8988T (cell line): ENCODE measurements around the gene PLPPR1.

Source experiments
- DNase-seq: peaks from one replicate; pipeline ENCODE4 v3.0.0; 2011

The PLPPR1 gene

GRCh38 chr9:101050650-101051049 lies 22.1 kb downstream of the PLPPR1 start:
- no peak for DNase-seq

- DNase-seq: no peak
These were observed 26.1 kb downstream of the PLPPR1 start for GRCh38 chr9:101054657-101055056.

GRCh38 chr9:101055516-101055915 lies 27.0 kb downstream of the PLPPR1 start:
- no peak for DNase-seq

- no peak for DNase-seq
These were observed 34.2 kb downstream of the PLPPR1 start for GRCh38 chr9:101062686-101063085.

- no peak for DNase-seq
These were observed 34.7 kb downstream of the PLPPR1 start for GRCh38 chr9:101063192-101063591.

GRCh38 chr9:101064206-101064605 lies 35.7 kb downstream of the PLPPR1 start:
- DNase-seq: no peak

GRCh38 chr9:101065930-101066329 lies 37.4 kb downstream of the PLPPR1 start:
- no peak for DNase-seq

- DNase-seq: no peak
These were observed 40.2 kb downstream of the PLPPR1 start for GRCh38 chr9:101068696-101069095.

- no peak for DNase-seq
These were observed 43.7 kb downstream of the PLPPR1 start for GRCh38 chr9:101072259-101072658.

GRCh38 chr9:101073122-101073521 lies 44.6 kb downstream of the PLPPR1 start:
- no peak for DNase-seq

- no peak for DNase-seq
These were observed 53.1 kb downstream of the PLPPR1 start for GRCh38 chr9:101081641-101082040.

GRCh38 chr9:101083448-101084202 lies 55.1 kb downstream of the PLPPR1 start:
- no peak for DNase-seq

- DNase-seq: no peak
These were observed 58.9 kb downstream of the PLPPR1 start for GRCh38 chr9:101087426-101087825.

- DNase-seq: no peak
These were observed 64.4 kb downstream of the PLPPR1 start for GRCh38 chr9:101092922-101093321.

- no peak for DNase-seq
These were observed 65.1 kb downstream of the PLPPR1 start for GRCh38 chr9:101093620-101094019.

- DNase-seq: no peak
These were observed 66.2 kb downstream of the PLPPR1 start for GRCh38 chr9:101094686-101095085.

- DNase-seq: no peak
These were observed 68.7 kb downstream of the PLPPR1 start for GRCh38 chr9:101097210-101097609.

- DNase-seq: no peak
These were observed 69.9 kb downstream of the PLPPR1 start for GRCh38 chr9:101098392-101098791.

GRCh38 chr9:101114317-101114716 lies 85.8 kb downstream of the PLPPR1 start:
- DNase-seq: no peak

GRCh38 chr9:101115102-101115501 lies 86.6 kb downstream of the PLPPR1 start:
- DNase-seq: no peak

GRCh38 chr9:101117161-101117560 lies 88.6 kb downstream of the PLPPR1 start:
- DNase-seq: no peak

GRCh38 chr9:101119206-101119819 lies 90.8 kb downstream of the PLPPR1 start:
- peak; percentile 14 for DNase-seq

- no peak for DNase-seq
These were observed 93.4 kb downstream of the PLPPR1 start for GRCh38 chr9:101121836-101122399.

GRCh38 chr9:101126556-101126955 lies 98.0 kb downstream of the PLPPR1 start:
- DNase-seq: no peak
